Ascending aorta (tissue), 2 donors: Measurements from ENCODE around the gene CMTR1. TPM values are rescaled to one million over a fixed set of nuclear protein-coding genes. Genes with fewer than 3 reads are reported as not detected.

Source experiments
- DNase-seq, 2 donors: peaks; one replicate each; pipeline ENCODE4 v3.0.0-alpha.2; 2019; ENCODE audit warnings: low spot score in 2 of 2
- H3K27ac ChIP-seq, 2 donors: fragments of 200-600 bp; sonication (generic); one replicate each; pipeline ENCODE4 v1.5.1; 2016 to 2017; ENCODE audit warnings: mild to moderate bottlenecking in 1 of 2
- H3K27me3 ChIP-seq: fragments of 200-600 bp; sonication (generic); one replicate; pipeline ENCODE4 v1.5.1; 2017
- H3K36me3 ChIP-seq, 2 donors: fragments of 200-600 bp; sonication (generic); one replicate each; pipeline ENCODE4 v1.5.1; 2016
- H3K4me1 ChIP-seq, 2 donors: fragments of 200-600 bp; sonication (generic); one replicate each; pipeline ENCODE4 v1.5.1; 2016 to 2017; ENCODE audit warnings: mild to moderate bottlenecking in 1 of 2
- H3K4me3 ChIP-seq, 2 donors: fragments of 200-600 bp; sonication (generic); one replicate each; pipeline ENCODE4 v1.5.1; 2016 to 2017; ENCODE audit warnings: mild to moderate bottlenecking in 1 of 2
- H3K9me3 ChIP-seq, 2 donors: fragments of 200-600 bp; sonication (generic); one replicate each; pipeline ENCODE4 v1.5.1; 2016
- CTCF ChIP-seq, 3 experiments: fragments of 200-600 bp in 2 of 3; fragments of 450-650 bp in 1 of 3; sonication (generic) in 2 of 3; IDR thresholded peaks; one replicate each; pipeline ENCODE4 v1.5.1; 2016 to 2019; ENCODE audit warnings: antibody characterized with exemption in 3 of 3, mild to moderate bottlenecking in 1 of 3, moderate library complexity in 1 of 3
- intact Hi-C: fragments of 100-400 bp; cut with DNase I; formaldehyde crosslinking; loops from one replicate; pipeline ENCODE4 v1.15.1; 2023
- total RNA-seq: library from RNA; depleted of rRNA; stranded (reverse); fragments of >200 nt; gene quantifications from one replicate; pipeline ENCODE4 v1.1.0, GENCODE V29; 2016

Gene CMTR1
- total RNA-seq, 1 donor from 2014 or later: 24.5 TPM

- intact Hi-C loops: no loop called here
- peaks cover 53 to 87% of the 10 kb centered on the region in 2 donors for H3K36me3 ChIP-seq
- H3K9me3 ChIP-seq: no peaks in the 10 kb centered on the region
- H3K4me3 ChIP-seq: no peak overlapping the region
- H3K27me3 ChIP-seq: no peaks in the 10 kb centered on the region
- DNase-seq: no peak
- no peak for TF ChIP-seq CTCF (IDR thresholded peaks at IDR 0.05)
- no peak overlapping the region for H3K27ac ChIP-seq
- H3K4me1 ChIP-seq: no peaks in the 10 kb centered on the region
These were observed 41.3 kb downstream of the CMTR1 start for GRCh38 chr6:37474316-37474715.

- intact Hi-C loops: no loop called here
- Histone ChIP-seq H3K36me3 (peaks cover 69 to 93% of the 10 kb centered on the region in 2 donors), H3K27me3 (no peaks in the 10 kb centered on the region), H3K4me3 (no peak overlapping the region), H3K9me3 (no peaks in the 10 kb centered on the region), H3K27ac (no peak overlapping the region), H3K4me1 (no peaks in the 10 kb centered on the region)
- no peak for TF ChIP-seq CTCF (IDR thresholded peaks at IDR 0.05)
- DNase-seq: no peak
These were observed 44.2 kb downstream of the CMTR1 start for GRCh38 chr6:37477191-37477590.

- no peak for TF ChIP-seq CTCF (IDR thresholded peaks at IDR 0.05)
- Histone ChIP-seq H3K27ac (no peak overlapping the region), H3K4me1 (no peaks in the 10 kb centered on the region), H3K4me3 (no peak overlapping the region), H3K36me3 (peaks cover 69 to 93% of the 10 kb centered on the region in 2 donors), H3K27me3 (no peaks in the 10 kb centered on the region), H3K9me3 (no peaks in the 10 kb centered on the region)
- DNase-seq: no peak
- intact Hi-C loops: no loop called here
These were observed 44.8 kb downstream of the CMTR1 start for GRCh38 chr6:37477656-37478435.

- peaks cover 74 to 95% of the 10 kb centered on the region in 2 donors for H3K36me3 ChIP-seq
- no peak overlapping the region for H3K27ac ChIP-seq
These were observed 45.8 kb downstream of the CMTR1 start for GRCh38 chr6:37478827-37479226.

GRCh38 chr6:37479266-37479854 lies 46.3 kb downstream of the CMTR1 start:
- Histone ChIP-seq H3K36me3 (peaks cover 74 to 93% of the 10 kb centered on the region in 2 donors), H3K9me3 (no peaks in the 10 kb centered on the region), H3K27me3 (no peaks in the 10 kb centered on the region), H3K27ac (no peak overlapping the region), H3K4me3 (no peak overlapping the region), H3K4me1 (no peaks in the 10 kb centered on the region)
- DNase-seq: no peak
- intact Hi-C loops: no loop called here
- no peak for TF ChIP-seq CTCF (IDR thresholded peaks at IDR 0.05)

More at GRCh38 chr6:37478827-37479226, 45.8 kb downstream of the CMTR1 start:
- intact Hi-C loops: no loop called here
- DNase-seq: no peak
- Histone ChIP-seq H3K27me3 (no peaks in the 10 kb centered on the region), H3K4me1 (no peaks in the 10 kb centered on the region), H3K9me3 (no peaks in the 10 kb centered on the region), H3K4me3 (no peak overlapping the region)
- TF ChIP-seq CTCF (IDR thresholded peaks at IDR 0.05): no peak
